AG10803 (cell line): ENCODE data around the gene IFIT1.
A peak's percentile ranks its signal among the peaks of the same experiment; 100 is the strongest.
"Not testable (repeated sequence)": the region's sequence is repeated elsewhere in the genome, so short reads cannot be mapped to it uniquely, and the experiment has no call there.

Source experiments
- DNase-seq: peaks from one replicate; pipeline ENCODE4 v3.0.0; 2010; ENCODE audit warnings: low read depth
- H3K4me3 ChIP-seq: 2 replicates; pipeline ENCODE4 v1.5.1; 2011; ENCODE audit warnings: mild to moderate bottlenecking, low read length, control low read depth
- TF ChIP-seq, protein P1 (sequence below): conservative IDR thresholded peaks from 2 replicates; pipeline ENCODE4 v1.5.1; 2011; ENCODE audit warnings: mild to moderate bottlenecking, low read length, control low read depth, inconsistent platforms

The IFIT1 gene

DNA sequence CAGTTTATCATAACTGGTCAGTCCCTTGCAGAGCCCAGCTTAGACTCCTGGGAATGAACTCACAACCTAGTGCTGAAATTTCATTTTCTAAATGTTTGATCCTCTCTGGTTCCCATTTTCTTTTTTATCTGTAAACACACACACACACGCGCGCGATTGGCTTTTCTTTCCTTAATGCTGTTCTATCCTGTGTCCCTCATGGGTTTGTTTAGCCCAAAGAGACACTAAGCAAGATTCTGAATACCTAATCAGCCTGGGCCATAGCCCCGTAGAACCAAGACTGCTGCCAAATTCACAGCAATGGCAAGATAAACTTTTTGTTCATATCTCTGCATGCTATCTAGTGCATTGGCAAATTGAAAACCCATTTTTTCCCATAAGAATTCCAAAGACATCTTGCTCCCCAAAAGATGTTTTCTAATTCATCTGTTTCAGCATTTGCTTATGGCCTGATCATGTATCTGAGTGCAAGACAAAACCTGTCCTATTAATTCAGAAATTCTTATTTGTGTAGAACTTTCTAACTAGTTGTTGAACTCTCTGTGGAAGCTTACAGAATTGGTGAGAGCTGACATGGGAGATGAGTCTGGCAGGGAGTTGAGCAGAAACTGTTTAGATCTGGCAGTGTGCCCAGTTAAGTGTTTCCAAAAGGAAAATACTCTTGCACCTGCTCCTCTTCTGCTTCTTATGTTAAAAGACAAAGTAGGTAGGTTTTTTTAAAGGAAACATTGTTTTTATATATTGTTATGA lies 1.8 kb upstream of the IFIT1 start:
- H3K4me3 ChIP-seq = no peak overlapping the region
- TF ChIP-seq, protein P1, sequence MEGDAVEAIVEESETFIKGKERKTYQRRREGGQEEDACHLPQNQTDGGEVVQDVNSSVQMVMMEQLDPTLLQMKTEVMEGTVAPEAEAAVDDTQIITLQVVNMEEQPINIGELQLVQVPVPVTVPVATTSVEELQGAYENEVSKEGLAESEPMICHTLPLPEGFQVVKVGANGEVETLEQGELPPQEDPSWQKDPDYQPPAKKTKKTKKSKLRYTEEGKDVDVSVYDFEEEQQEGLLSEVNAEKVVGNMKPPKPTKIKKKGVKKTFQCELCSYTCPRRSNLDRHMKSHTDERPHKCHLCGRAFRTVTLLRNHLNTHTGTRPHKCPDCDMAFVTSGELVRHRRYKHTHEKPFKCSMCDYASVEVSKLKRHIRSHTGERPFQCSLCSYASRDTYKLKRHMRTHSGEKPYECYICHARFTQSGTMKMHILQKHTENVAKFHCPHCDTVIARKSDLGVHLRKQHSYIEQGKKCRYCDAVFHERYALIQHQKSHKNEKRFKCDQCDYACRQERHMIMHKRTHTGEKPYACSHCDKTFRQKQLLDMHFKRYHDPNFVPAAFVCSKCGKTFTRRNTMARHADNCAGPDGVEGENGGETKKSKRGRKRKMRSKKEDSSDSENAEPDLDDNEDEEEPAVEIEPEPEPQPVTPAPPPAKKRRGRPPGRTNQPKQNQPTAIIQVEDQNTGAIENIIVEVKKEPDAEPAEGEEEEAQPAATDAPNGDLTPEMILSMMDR = no peak
- no peak for DNase-seq

DNA sequence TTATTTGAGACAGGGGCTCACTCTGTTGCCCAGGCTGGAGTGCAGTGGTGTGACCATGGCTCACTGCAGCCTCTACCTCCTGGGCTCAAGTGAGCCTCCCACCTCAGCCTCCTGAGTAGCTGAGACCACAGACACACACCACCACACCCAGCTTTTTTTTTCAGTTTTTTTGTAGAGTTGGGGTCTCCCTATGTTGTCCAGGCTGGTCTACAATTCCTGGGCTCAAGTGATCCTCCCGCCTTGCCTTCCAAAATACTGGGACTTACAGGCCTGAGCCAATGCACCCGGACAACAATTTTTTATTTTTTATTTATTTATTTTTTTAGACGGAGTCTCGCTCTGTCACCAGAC lies 1.2 kb upstream of the IFIT1 start:
- not testable (repeated sequence) for H3K4me3 ChIP-seq, DNase-seq

DNA sequence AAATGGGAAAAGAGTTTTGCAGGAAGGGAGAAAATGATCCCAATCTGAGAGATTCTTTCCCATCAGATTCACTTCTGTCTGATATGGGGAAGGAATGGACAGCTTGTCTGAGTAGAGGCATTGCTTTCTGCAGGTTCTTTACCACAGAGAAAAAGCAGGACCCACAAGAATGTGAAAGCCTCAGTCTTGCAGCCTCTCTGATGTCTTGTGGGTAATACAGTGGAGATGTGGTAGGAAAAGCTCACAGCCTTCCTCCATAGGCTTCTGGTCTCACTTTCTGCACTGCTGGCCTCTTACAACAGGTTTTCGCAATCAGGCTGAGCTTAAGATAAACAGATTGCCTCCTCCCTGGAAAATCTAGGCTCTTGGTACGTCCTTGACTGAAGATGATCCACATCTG lies 551 bp downstream of the IFIT1 start:
- peak overlapping the region; percentile 73 for H3K4me3 ChIP-seq
- TF ChIP-seq, protein P1 = no peak
- DNase-seq = peak; percentile 93

DNA sequence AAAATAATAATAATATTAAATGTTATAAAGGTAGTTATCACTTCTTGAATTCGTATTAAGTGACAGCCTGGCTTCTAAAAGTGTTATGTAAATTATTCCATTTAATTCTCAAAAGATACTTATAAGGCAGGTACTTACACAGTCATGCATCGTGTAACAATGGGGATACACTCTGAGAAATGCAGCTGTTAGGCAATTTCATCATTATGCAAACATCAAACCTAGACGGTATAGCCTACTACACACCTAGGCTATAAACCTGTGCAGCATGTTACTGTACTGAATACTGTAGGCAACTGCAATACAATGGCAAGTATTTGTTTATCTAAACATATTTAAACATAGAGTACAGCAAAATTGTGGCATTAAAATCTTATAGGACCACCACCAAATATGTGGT lies 1.5 kb downstream of the IFIT1 start:
- TF ChIP-seq, protein P1 = no peak

DNA sequence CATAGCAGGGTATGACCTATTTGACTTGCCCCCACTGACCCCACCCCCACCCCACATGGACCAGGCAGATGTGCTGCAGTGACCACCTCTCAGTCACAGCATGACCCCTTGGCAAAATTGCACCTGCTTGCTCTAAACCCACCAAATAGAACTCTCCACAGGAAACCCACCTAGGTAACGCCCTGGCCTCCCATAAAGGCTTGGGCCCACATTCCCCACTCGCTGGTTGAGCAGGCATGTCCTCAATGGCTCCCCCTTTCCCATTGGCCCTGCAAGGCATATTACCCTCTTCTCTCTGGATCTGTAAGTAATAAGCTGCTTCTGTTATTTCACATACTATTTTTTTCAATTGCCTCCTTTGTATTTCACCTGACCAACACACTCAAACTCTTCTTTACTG lies 2.7 kb downstream of the IFIT1 start:
- no peak overlapping the region for H3K4me3 ChIP-seq
- TF ChIP-seq, protein P1 = no peak
- no peak for DNase-seq

More for the DNA sequence above, 1.5 kb downstream of the IFIT1 start:
- DNase-seq = no peak
- peak overlapping the region; percentile 73 for H3K4me3 ChIP-seq

DNA sequence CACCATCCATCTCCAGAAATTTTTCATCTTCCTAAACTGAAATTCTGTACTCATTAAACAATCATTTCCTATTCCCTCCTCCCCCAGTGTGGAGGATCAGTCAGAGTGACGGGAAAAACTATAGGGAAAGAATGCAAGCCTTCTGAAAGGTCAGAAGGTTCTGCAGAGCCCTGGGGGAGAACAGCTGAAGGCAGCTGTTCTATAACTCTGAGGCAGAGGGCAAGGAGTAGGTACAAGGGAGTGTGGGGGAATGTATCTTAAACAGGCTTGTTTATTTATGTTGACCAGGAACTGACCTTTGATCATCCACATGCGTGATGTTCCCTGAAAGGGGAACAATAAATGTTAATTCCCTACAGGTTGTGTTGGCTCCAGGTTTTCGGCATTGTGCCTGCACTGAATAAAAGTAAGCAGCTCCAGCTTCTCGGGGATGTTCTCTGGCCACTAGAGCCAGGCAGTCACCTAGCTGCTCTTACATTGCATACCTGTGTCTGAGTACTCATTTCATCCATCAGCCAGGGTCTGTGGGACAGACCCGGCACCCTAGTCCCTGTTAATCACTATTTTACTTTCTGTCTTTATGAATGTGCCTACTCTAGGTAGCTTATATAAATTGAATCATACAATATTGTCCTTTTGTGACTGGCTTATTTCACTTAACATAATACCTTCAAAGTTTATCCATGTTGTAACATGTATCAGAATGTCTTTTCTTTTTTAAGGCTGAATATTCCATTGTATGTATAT lies 5.8 kb downstream of the IFIT1 start:
- TF ChIP-seq, protein P1 = no peak
- DNase-seq = no peak
- H3K4me3 ChIP-seq = no peak overlapping the region

DNA sequence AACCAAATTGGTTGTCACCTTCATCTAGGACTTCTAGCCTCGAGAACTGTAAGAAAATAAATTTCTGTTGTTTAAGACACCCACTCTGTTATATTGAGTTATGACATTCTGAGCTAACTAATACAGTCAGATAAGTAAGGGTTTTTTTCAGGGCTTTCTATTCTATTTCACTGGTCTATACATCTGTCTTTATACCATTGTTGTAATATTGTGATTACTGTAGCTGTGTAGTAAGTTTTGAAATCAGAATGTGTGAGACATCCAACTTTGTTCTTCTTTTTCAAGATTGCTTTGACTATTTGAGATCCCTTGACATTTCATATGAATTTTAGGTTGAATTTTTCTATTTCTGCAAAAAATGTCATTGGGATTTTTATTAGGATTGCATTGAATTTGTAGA lies 7.5 kb downstream of the IFIT1 start:
- TF ChIP-seq, protein P1 = no peak
- no peak overlapping the region for H3K4me3 ChIP-seq
- no peak for DNase-seq
